T47D (cell line): ENCODE results near the gene AKAP6.

Experiments
- DNase-seq, 2 experiments: peaks; one replicate each; pipeline versions ENCODE4 v3.0.0 to v3.0.0-alpha.2; 2011 to 2012; ENCODE audit warnings: low read depth in 1 of 2, low spot score in 1 of 2
- JUND ChIP-seq: IDR thresholded peaks from 2 replicates; pipeline ENCODE4 v1.6.1; 2012; ENCODE audit warnings: low read depth
- in situ Hi-C: cut with HindIII; loops from 2 replicates; pipeline ENCODE4 v1.10.0; 2016; ENCODE audit warnings: low sequenced_read_pairs, low pct_unique_long_range_greater_than_20kb

AKAP6 gene

GRCh38 chr14:32737621-32738020, 408.5 kb downstream of the AKAP6 start:
- DNase-seq: no peak
- no peak for TF ChIP-seq JUND
- in situ Hi-C loops: no loop called here

DNA sequence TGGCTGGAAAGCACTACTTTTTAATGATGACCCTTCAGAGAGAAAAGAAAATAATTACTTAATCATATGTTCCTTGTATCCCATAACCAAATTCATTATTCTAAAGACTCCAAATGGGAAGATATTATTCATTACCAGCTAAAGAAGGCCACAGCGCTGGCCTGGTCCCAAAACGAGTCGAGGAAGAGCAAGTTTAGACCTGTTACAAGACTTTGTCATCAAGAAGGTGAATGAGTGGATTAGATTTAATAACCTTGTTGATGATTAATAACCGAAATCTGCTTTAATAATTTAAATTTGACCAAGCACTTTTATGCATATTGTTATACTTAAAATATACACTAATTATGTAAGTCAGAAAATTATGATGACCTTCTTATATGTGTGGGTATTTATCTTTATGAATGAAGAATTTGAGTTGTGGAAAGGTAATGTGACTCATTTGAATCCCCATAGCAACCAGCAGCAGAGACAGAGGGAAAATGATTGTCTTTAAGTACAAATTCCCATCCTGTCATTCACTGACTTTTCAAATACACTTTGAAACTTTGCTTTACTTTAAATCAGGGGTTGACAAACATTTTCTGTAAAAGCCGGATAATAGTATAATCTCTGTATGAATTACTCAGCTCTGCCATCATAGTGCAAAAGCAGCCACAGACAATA, 409.2 kb downstream of the AKAP6 start:
- DNase-seq: no peak
- in situ Hi-C loops: no loop called here
- no peak for TF ChIP-seq JUND

DNA sequence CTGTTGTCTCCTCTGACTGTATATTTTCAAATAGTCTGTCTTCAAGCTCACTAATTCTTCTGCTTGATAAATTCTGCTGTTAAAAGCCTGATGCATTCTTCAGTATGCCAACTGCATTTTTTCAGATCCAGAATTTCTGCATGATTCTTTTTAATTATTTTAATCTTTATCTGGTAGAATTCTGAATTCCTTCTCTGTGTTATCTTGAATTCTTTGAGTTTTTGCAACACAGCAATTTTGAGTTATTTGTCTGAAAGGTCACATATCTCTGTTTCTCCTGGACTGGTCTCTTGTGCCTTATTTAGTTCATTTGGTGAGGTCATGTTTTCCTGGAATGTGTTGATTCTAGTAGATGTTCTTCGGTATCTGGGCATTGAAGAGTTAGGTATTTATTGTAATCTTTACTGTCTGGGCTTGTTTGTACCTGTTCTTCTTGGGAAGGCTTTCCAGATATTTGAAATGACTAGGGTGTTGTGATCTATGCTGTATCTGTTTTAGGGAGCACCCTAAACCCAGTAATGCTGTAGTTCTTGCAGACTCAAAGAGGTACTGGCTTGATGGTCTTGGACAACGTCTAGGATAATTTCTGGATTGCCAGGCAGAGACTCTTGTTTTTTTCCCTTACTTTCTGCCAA, 415.8 kb downstream of the AKAP6 start:
- no peak for DNase-seq
- in situ Hi-C loops: no loop called here

GRCh38 chr14:32754209-32754608, 425.1 kb downstream of the AKAP6 start:
- no peak for DNase-seq
- no peak for TF ChIP-seq JUND
- in situ Hi-C loops: no loop called here

More for the DNA sequence above, 415.8 kb downstream of the AKAP6 start:
- TF ChIP-seq JUND: no peak

GRCh38 chr14:32756173-32756572, 427.1 kb downstream of the AKAP6 start:
- no peak for TF ChIP-seq JUND
- DNase-seq: no peak
- in situ Hi-C loops: no loop called here

- no peak for TF ChIP-seq JUND
- no peak for DNase-seq
- in situ Hi-C loops: no loop called here
These were observed 427.7 kb downstream of the AKAP6 start for GRCh38 chr14:32756775-32757174.

DNA sequence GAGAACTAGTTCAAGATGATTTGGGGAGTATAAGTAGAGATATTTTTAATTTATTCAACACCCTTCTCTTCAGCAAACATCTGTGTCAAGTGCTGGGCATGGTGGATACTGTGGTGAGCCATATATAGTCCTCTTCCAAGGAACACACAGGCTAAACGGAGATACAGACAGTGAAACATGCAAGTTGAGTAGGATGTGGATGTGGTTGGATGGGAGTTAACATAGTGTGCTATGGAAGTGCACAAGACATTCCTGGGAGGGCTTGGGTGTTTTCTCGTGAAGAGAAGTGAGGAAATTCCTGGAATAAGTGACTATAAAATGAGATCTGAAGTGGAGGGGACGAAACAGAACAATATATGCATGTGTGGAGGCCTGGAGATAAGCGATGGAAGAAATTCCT, 428.5 kb downstream of the AKAP6 start:
- no peak for TF ChIP-seq JUND
- no peak for DNase-seq
- in situ Hi-C loops: no loop called here

- DNase-seq: no peak
- TF ChIP-seq JUND: no peak
- in situ Hi-C loops: no loop called here
These were observed 432.4 kb downstream of the AKAP6 start for GRCh38 chr14:32761381-32761968.

DNA sequence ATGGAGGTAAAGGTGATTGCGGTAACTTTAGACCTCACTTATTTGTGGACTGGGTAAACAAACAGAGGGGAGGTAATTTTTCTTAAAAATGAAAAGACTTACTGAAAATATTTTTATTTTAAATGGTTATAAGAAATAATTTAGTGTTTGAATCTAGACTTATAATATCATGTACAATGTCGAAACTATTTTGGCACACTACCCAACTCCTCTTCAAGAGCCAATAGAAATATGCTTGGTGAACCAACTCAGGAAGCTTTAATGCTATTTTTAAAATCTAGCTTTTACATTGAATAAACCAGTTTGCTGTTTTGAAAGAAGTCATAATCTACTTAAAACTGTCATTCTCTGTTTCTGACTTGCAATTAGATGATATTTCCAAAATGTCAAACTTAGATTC, 433.8 kb downstream of the AKAP6 start:
- TF ChIP-seq JUND: no peak
- in situ Hi-C loops: no loop called here
- DNase-seq: no peak

DNA sequence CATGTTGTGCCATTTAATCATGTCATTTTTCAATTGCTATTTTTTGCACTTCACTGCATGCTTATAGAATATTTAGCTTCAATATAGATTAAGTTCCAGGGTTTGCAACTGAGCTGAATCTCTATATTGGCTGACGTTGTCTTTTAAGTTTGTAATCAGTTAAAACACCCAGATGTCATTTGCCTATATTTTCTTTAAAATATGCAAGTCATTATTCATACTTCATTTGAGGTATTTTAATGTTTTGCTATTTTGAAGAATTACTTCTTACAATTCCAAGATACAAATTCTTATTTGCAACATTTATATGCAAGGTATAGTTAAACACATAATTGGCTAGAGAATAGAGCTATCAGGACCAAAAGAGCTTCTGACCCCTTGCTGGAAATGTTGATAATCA, 434.6 kb downstream of the AKAP6 start:
- in situ Hi-C loops: no loop called here
- no peak for DNase-seq
- TF ChIP-seq JUND: no peak

DNA sequence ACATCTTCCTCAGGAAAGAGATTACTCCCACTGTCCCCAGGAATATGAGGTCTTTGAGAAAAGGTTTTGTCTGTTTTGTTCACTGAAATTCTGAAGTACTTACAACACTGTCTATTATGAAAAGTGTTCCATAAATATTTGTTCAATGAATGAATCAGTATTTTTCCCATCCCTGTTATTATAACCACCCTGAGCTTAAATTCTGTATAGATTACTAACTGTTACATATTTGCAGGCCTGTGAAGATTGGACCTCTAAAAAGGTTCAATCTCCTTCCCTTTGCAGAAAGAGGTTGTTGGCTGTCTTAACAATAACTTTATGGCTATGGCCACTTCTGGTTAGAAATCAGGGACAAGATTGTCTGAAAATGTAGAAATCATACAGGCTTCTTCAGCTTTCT, 435.0 kb downstream of the AKAP6 start:
- in situ Hi-C loops: no loop called here
- TF ChIP-seq JUND: no peak
- DNase-seq: no peak

DNA sequence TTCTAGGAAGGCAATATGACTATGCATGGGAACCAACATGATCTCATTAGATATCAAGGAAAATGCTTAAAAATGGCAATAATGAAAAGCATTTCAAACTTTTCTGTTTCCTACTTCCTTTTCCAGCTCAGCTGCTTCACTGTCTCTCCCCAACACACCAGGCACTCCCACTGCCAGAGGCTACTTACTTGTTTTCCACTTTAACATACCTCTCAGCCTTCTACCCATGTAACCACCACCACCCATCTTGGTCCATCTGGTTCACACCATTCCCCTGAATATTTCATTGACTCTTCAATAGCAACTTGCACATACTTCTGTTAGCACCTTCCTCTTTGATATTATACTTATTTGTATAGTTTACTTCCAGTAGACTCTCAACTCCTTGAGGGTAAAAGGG, 441.3 kb downstream of the AKAP6 start:
- TF ChIP-seq JUND: no peak
- in situ Hi-C loops: no loop called here
- DNase-seq: no peak

- DNase-seq: no peak
- in situ Hi-C loops: no loop called here
- no peak for TF ChIP-seq JUND
These were observed 445.1 kb downstream of the AKAP6 start for GRCh38 chr14:32774214-32774613.

DNA sequence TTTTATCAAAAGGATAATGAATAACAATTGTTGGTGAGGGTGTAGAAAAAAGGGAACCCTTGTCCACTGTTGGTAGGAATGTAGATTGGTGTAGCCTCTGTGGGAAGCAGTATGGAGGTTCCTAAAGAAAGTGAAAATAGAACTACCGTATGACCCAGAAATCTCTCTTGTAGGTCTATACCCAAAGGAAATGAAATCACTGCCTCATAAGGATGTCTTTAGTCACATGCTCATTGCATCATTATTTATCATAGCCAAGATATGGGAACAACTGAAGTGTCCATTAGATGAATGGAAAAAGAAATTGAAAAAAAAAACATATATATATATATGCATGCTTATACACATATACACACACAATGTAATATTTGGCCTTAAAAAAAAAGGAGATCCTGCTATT, 450.7 kb downstream of the AKAP6 start:
- DNase-seq: no peak
- in situ Hi-C loops: no loop called here
- no peak for TF ChIP-seq JUND
